ENCODE data around the gene BCAS3.
A peak's percentile ranks its signal among the peaks of the same experiment; 100 is the strongest.

Gene BCAS3

GRCh38 chr17:60677308-60678117 lies at the start of gene BCAS3:
BCAS3 (plus strand) TSS chr17:60677851.
- TF ChIP-seq YY1 (IDR thresholded peaks at IDR 0.05; ENCODE audit: low read depth), result 0 out of 2 replicates have a peak, but pooled peaks have one; percentile 9
- TF ChIP-seq ZBTB7A (IDR thresholded peaks at IDR 0.05; ENCODE audit: low read depth), result 0 out of 2 replicates have a peak, but pooled peaks have one; percentile 48
- no peak for TF ChIP-seq RAD21 (IDR thresholded peaks at IDR 0.05; ENCODE audit: low read depth)
- TF ChIP-seq TCF12 (IDR thresholded peaks at IDR 0.05; ENCODE audit: low read depth), result peak; percentile 36; the same call in 1 of the 2 replicates
- TF ChIP-seq, protein P1, sequence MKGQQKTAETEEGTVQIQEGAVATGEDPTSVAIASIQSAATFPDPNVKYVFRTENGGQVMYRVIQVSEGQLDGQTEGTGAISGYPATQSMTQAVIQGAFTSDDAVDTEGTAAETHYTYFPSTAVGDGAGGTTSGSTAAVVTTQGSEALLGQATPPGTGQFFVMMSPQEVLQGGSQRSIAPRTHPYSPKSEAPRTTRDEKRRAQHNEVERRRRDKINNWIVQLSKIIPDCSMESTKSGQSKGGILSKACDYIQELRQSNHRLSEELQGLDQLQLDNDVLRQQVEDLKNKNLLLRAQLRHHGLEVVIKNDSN (IDR thresholded peaks at IDR 0.05), result peak; percentile 96
- no peak for TF ChIP-seq EP300 (IDR thresholded peaks at IDR 0.05; ENCODE audit: borderline replicate concordance)
- TF ChIP-seq CEBPB (IDR thresholded peaks at IDR 0.05), result no peak
- TF ChIP-seq MAX (IDR thresholded peaks at IDR 0.05), result peak; percentile 97
- TF ChIP-seq TAF1 (IDR thresholded peaks at IDR 0.05; ENCODE audit: low read depth), result no peak
- TF ChIP-seq FOXM1 (IDR thresholded peaks at IDR 0.05; ENCODE audit: borderline replicate concordance, low read depth), result no peak
- no peak for TF ChIP-seq TEAD4 (IDR thresholded peaks at IDR 0.05)
- TF ChIP-seq CREB1 (IDR thresholded peaks at IDR 0.05; ENCODE audit: low read depth), result no peak
- no peak for TF ChIP-seq REST (IDR thresholded peaks at IDR 0.05; ENCODE audit: low read depth)
- TF ChIP-seq EGR1 (IDR thresholded peaks at IDR 0.05), result no peak
- TF ChIP-seq NFIC (IDR thresholded peaks at IDR 0.05), result no peak

GRCh38 chr17:60628252-60628889 lies 49.3 kb upstream of the BCAS3 start:
- TF ChIP-seq CREB1 (IDR thresholded peaks at IDR 0.05; ENCODE audit: low read depth), result no peak

DNA sequence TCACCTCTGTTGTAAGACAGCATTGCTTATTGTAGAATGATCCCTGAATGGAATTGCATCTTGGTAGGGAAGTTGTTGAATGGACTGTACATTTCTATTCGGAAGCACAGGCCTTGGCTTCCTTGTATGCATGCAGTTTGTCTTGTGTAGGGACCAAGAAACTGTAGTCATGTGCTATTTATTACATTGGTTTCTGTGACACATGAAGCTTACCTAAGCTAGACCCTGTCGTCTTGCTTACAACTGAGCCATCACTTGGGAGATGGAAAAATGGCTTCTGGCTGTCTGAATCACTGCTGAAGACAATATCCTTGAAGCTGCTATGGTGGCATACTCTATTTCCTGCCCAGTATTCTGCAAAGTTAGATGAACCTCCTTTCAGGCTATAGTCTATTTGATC lies 48.5 kb upstream of the BCAS3 start:
- TF ChIP-seq REST (IDR thresholded peaks at IDR 0.05; ENCODE audit: low read depth), result no peak
- no peak for TF ChIP-seq EGR1 (IDR thresholded peaks at IDR 0.05)
- no peak for TF ChIP-seq YY1 (IDR thresholded peaks at IDR 0.05; ENCODE audit: low read depth)
- TF ChIP-seq TCF12 (IDR thresholded peaks at IDR 0.05; ENCODE audit: low read depth), result no peak
- TF ChIP-seq TAF1 (IDR thresholded peaks at IDR 0.05; ENCODE audit: low read depth), result no peak
- no peak for TF ChIP-seq EP300 (IDR thresholded peaks at IDR 0.05; ENCODE audit: borderline replicate concordance)
- TF ChIP-seq RAD21 (IDR thresholded peaks at IDR 0.05; ENCODE audit: low read depth), result no peak
- no peak for TF ChIP-seq CREB1 (IDR thresholded peaks at IDR 0.05; ENCODE audit: low read depth)
- no peak for TF ChIP-seq CEBPB (IDR thresholded peaks at IDR 0.05)
- no peak for TF ChIP-seq TEAD4 (IDR thresholded peaks at IDR 0.05)
- TF ChIP-seq, protein P1 (IDR thresholded peaks at IDR 0.05), result no peak
- no peak for TF ChIP-seq FOXM1 (IDR thresholded peaks at IDR 0.05; ENCODE audit: borderline replicate concordance, low read depth)
- no peak for TF ChIP-seq ZBTB7A (IDR thresholded peaks at IDR 0.05; ENCODE audit: low read depth)
- no peak for TF ChIP-seq MAX (IDR thresholded peaks at IDR 0.05)

DNA sequence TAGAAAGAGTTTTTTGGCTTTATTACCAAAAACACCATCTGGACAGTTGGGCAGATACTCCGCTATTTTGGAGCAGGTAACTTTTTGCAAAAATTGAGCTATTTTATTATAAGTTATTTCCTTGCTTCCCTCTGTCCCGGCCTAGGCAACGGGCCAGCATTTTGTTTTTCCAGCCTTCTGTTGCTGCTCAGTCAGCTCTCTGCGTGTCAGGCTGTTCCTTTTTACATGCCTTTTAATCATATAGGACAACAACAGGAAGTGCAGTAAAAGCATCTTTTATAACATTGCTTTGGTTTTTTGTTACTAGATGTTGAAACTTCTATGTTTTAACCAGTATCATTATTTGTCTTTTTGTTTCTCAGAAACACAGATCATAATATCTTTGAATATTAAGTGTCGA lies 47.3 kb upstream of the BCAS3 start:
- TF ChIP-seq FOXM1 (IDR thresholded peaks at IDR 0.05; ENCODE audit: borderline replicate concordance, low read depth) (no peak), CREB1 (IDR thresholded peaks at IDR 0.05; ENCODE audit: low read depth) (no peak), YY1 (IDR thresholded peaks at IDR 0.05; ENCODE audit: low read depth) (no peak), TCF12 (IDR thresholded peaks at IDR 0.05; ENCODE audit: low read depth) (no peak), RAD21 (IDR thresholded peaks at IDR 0.05; ENCODE audit: low read depth) (no peak), EP300 (IDR thresholded peaks at IDR 0.05; ENCODE audit: borderline replicate concordance) (no peak), TEAD4 (IDR thresholded peaks at IDR 0.05) (no peak), NFIC (IDR thresholded peaks at IDR 0.05) (no peak), CEBPB (IDR thresholded peaks at IDR 0.05) (no peak), REST (IDR thresholded peaks at IDR 0.05; ENCODE audit: low read depth) (no peak), MAX (IDR thresholded peaks at IDR 0.05) (no peak), ZBTB7A (IDR thresholded peaks at IDR 0.05; ENCODE audit: low read depth) (no peak), TAF1 (IDR thresholded peaks at IDR 0.05; ENCODE audit: low read depth) (no peak)
- TF ChIP-seq, protein P1 (IDR thresholded peaks at IDR 0.05), result no peak

Measured in Ishikawa (cell line).